ENCODE measurements around the gene UGT2B15.
"Not testable (repeated sequence)": the region's sequence is repeated elsewhere in the genome, so short reads cannot be mapped to it uniquely, and the experiment has no call there.

The UGT2B15 gene

GRCh38 chr4:68655764-68656444 lies 14.5 kb downstream of the UGT2B15 start:
- DNase-seq: no peak

DNA sequence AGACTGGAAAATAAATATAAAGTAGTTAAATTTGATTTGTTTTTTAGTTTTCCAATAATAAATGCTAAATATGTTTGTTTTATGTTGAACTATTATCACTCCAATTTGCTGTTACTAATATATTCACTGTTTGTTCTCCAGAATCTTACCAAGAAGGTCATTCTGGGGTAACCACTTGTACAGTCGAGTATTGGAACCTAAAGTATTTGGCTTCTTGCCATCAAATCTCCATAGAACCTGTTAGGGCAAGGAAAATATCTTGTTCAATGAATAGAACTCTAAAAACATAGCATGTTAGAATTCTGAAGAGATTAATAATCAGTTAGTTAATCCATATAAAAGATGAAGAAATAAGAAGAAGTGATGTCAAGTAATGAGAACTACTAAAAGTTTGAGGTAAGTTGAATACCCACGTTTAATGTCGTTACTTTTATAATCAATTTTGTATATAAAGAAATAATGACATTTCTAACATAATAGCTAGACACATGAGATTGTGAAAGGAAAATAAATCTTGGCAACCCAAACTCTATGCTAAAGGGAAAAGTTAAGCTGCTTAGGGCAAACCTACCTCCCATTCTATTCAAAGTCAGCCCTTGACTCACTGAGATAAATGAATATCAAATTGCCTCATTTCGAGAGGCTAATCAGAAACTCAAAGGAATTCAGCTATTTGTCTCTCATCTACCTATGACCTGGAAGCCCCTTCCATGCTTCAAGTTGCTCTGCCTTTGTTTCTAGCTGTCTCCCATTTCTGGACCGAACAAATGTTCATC lies 15.3 kb downstream of the UGT2B15 start:
- DNase-seq: no peak

GRCh38 chr4:68651932-68652331 lies 18.5 kb downstream of the UGT2B15 start:
- no peak for DNase-seq

DNA sequence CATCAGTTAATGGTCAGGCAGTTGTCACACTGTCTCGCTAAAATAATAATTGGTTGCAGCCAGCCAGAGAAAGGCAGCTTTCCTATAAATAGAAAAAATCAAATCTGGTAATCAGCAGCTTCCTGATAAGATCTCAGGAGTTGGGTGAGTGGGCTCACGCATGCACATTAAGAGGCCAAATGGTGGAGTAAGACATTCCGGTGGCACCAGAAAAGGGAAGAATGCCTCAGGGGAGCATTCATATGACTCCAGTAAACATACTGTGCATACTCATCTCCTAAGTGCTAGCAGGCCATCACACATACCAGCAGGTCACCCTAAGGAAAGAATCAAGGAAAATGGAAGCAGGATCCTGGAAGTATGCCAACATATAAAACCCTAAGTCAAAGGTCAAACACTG lies 40.1 kb downstream of the UGT2B15 start:
- no peak for DNase-seq

- not testable (repeated sequence) for DNase-seq
Measured at GRCh38 chr4:68622731-68623130, 47.7 kb downstream of the UGT2B15 start.

GRCh38 chr4:68617003-68617698 lies 53.3 kb downstream of the UGT2B15 start:
- no peak for DNase-seq

- no peak for DNase-seq
Measured at GRCh38 chr4:68615699-68616422, 54.6 kb downstream of the UGT2B15 start.

DNA sequence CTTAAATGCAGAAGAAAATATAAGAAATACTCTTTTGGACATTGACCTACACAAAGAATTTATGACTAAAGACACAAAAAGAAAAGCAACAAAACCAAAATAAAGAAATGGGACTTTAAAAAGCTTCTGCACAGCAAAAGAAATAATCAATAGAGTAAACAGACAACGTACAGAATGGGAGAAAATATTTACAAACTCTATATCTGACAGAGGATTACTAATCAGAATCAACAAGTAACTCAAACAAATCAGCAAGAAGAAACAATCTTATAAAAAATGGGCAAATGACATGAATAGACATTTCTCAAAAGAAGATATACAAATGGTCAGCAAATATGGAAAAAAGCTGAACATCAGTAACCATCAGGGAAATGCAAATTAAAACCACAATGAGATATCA lies 56.7 kb downstream of the UGT2B15 start:
- no peak for DNase-seq

DNA sequence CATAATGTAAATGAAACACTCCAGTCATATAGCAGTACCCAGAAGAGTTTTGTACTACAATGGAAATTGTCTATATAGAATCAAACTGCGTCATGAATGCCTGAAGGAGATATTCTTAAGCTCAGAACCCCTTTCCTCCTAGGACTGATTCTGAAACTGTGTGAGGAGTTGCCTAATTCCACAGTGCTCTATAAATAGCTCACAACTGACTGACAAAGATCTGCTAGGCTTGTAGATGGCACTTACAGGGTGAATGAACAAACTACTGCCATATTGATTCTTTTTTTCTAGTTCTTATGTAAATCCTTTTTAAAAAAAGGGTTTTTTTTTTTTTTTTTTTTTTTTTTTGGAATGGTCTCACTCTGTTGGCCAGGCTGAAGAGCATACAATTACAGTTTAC lies 64.2 kb downstream of the UGT2B15 start:
- no peak for DNase-seq

- no peak for DNase-seq
Measured at GRCh38 chr4:68599150-68599549, 71.3 kb downstream of the UGT2B15 start.

GRCh38 chr4:68597482-68597881 lies 73.0 kb downstream of the UGT2B15 start:
- no peak for DNase-seq

Data from stimulated activated CD4-positive, alpha-beta T cell treated with anti-CD3 and anti-CD28 coated beads, Interleukin-2, amount 100 ng/mL, for 24 hours (primary cell).